Limb (tissue), 2 donors: Measurements from ENCODE around the gene BICC1.
A peak's percentile ranks its signal among the peaks of the same experiment; 100 is the strongest.

Source experiments
- DNase-seq, 2 donors: peaks; one replicate each; pipeline ENCODE4 v3.0.0-alpha.2; 2016; ENCODE audit errors: extremely low spot score in 2 of 2

BICC1 gene

GRCh38 chr10:58740620-58741369, 228.1 kb downstream of the BICC1 start:
- no peak for DNase-seq

GRCh38 chr10:58741673-58742072, 229.0 kb downstream of the BICC1 start:
- no peak for DNase-seq

- no peak for DNase-seq
Measured at GRCh38 chr10:58742141-58742540, 229.5 kb downstream of the BICC1 start.

GRCh38 chr10:58743466-58744115, 230.9 kb downstream of the BICC1 start:
- no peak for DNase-seq

- no peak for DNase-seq
Measured at GRCh38 chr10:58746474-58747185, 234.0 kb downstream of the BICC1 start.

- DNase-seq: no peak
Measured at GRCh38 chr10:58747687-58748086, 235.0 kb downstream of the BICC1 start.

GRCh38 chr10:58752665-58753064, 240.0 kb downstream of the BICC1 start:
- DNase-seq: no peak

GRCh38 chr10:58753425-58753824, 240.8 kb downstream of the BICC1 start:
- DNase-seq: no peak

GRCh38 chr10:58754469-58755339, 242.0 kb downstream of the BICC1 start:
- DNase-seq: peak in 1 of 2 donors; percentile 45

GRCh38 chr10:58755340-58755610, 242.6 kb downstream of the BICC1 start:
- DNase-seq: no peak

GRCh38 chr10:58755677-58756076, 243.0 kb downstream of the BICC1 start:
- peak in 1 of 2 donors; percentile 48 for DNase-seq

- no peak for DNase-seq
Measured at GRCh38 chr10:58756130-58756719, 243.6 kb downstream of the BICC1 start.

GRCh38 chr10:58757352-58758065, 244.8 kb downstream of the BICC1 start:
- DNase-seq: no peak

GRCh38 chr10:58758321-58758720, 245.6 kb downstream of the BICC1 start:
- DNase-seq: no peak

- DNase-seq: no peak
Measured at GRCh38 chr10:58764087-58764747, 251.5 kb downstream of the BICC1 start.

GRCh38 chr10:58765910-58766309, 253.2 kb downstream of the BICC1 start:
- no peak for DNase-seq

- DNase-seq: no peak
Measured at GRCh38 chr10:58767652-58768051, 255.0 kb downstream of the BICC1 start.

- no peak for DNase-seq
Measured at GRCh38 chr10:58771863-58772262, 259.2 kb downstream of the BICC1 start.

- DNase-seq: no peak
Measured at GRCh38 chr10:58772758-58773157, 260.1 kb downstream of the BICC1 start.

GRCh38 chr10:58773341-58773740, 260.7 kb downstream of the BICC1 start:
- no peak for DNase-seq
